ENCODE measurements around the gene SELL.
"Not testable (repeated sequence)": the region's sequence is repeated elsewhere in the genome, so short reads cannot be mapped to it uniquely, and the experiment has no call there.

DNA sequence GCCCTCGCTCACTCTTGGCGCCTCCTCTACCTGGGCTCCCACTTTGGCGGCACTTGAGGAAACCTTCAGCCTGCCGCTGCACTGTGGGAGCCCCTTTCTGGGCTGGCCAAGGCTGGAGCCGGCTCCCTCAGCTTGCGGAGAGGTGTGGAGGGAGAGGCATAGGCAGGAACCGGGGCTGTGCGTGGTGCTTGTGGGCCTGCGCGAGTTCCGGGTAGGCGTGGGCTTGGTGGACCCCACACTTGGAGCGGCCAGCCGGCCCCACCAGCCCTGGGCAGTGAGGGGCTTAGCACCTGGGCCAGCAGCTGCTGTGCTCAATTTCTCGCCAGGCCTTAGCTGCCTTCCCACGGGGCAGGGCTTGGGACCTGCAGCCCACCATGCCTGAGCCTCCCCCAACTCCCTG, 50.4 kb downstream of the SELL start:
- TF ChIP-seq POLR2A, POLR2AphosphoS5 (IDR thresholded peaks at IDR 0.05): not testable (repeated sequence)
- TF ChIP-seq, protein P1, sequence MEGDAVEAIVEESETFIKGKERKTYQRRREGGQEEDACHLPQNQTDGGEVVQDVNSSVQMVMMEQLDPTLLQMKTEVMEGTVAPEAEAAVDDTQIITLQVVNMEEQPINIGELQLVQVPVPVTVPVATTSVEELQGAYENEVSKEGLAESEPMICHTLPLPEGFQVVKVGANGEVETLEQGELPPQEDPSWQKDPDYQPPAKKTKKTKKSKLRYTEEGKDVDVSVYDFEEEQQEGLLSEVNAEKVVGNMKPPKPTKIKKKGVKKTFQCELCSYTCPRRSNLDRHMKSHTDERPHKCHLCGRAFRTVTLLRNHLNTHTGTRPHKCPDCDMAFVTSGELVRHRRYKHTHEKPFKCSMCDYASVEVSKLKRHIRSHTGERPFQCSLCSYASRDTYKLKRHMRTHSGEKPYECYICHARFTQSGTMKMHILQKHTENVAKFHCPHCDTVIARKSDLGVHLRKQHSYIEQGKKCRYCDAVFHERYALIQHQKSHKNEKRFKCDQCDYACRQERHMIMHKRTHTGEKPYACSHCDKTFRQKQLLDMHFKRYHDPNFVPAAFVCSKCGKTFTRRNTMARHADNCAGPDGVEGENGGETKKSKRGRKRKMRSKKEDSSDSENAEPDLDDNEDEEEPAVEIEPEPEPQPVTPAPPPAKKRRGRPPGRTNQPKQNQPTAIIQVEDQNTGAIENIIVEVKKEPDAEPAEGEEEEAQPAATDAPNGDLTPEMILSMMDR (IDR thresholded peaks at IDR 0.05), result not testable (repeated sequence)

All from breast epithelium (tissue), 3 donors.